ENCODE data around the gene OIP5. TPM values are rescaled to one million over a fixed set of nuclear protein-coding genes. Genes with fewer than 3 reads are reported as not detected.
A peak's percentile ranks its signal among the peaks of the same experiment; 100 is the strongest.
"Not testable (repeated sequence)": the region's sequence is repeated elsewhere in the genome, so short reads cannot be mapped to it uniquely, and the experiment has no call there.

OIP5 gene
- total RNA-seq, 4 donors from 2014 or later: 2.7 to 16.3 (median 7.3) TPM

DNA sequence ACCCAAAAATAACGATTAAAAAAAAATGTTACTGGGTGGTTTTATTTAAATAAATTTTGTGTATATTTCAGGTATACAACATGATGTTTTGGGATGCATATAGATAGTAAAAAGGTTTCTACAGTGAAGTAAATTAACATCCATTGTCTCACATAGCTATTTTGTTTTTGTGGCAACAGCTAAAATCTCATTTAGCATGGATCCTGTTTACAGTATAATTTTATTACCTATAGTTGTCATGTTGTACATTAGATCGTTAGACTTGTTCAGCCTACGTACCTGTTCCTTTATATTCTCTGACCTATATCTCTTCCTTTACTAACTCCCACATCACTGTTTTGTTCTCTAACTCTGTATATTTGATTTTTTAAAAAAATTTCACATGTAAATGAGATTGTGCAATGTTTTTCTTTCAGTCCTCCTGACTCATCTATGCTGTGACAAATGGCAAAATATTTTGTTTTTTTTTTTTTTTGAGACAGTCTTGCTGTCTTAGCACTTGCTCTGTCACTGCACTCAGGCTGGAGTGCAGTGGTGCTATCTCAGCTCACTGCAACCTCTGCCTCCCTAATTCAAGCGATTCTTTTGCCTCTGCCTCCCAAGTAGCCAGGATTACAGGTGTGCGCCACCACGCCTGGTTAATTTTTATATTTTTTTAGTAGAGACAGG, 45.6 kb downstream of the OIP5 start:
- H3K27me3 ChIP-seq: no peaks in the 10 kb centered on the region
- H3K4me3 ChIP-seq: no peak overlapping the region
- TF ChIP-seq, protein P1, sequence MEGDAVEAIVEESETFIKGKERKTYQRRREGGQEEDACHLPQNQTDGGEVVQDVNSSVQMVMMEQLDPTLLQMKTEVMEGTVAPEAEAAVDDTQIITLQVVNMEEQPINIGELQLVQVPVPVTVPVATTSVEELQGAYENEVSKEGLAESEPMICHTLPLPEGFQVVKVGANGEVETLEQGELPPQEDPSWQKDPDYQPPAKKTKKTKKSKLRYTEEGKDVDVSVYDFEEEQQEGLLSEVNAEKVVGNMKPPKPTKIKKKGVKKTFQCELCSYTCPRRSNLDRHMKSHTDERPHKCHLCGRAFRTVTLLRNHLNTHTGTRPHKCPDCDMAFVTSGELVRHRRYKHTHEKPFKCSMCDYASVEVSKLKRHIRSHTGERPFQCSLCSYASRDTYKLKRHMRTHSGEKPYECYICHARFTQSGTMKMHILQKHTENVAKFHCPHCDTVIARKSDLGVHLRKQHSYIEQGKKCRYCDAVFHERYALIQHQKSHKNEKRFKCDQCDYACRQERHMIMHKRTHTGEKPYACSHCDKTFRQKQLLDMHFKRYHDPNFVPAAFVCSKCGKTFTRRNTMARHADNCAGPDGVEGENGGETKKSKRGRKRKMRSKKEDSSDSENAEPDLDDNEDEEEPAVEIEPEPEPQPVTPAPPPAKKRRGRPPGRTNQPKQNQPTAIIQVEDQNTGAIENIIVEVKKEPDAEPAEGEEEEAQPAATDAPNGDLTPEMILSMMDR (IDR thresholded peaks at IDR 0.05): no peak
- TF ChIP-seq POLR2A (IDR thresholded peaks at IDR 0.05): no peak
- no peak for DNase-seq
- no peaks in the 10 kb centered on the region for H3K9me3 ChIP-seq
- peaks cover 5 to 51% (median 13%) of the 10 kb centered on the region in 3 donors for H3K4me1 ChIP-seq
- 93 to 96% methylated on average over 6 of the region's 6 CpGs for WGBS, 2 donors
- H3K27ac ChIP-seq: peak overlapping the region in 2 of 4 donors; percentile 5 to 36
- intact Hi-C loops (cut with DNase I): no loop called here
- peaks cover 0 to 65% (median 11%) of the 10 kb centered on the region in 3 donors for H3K36me3 ChIP-seq

DNA sequence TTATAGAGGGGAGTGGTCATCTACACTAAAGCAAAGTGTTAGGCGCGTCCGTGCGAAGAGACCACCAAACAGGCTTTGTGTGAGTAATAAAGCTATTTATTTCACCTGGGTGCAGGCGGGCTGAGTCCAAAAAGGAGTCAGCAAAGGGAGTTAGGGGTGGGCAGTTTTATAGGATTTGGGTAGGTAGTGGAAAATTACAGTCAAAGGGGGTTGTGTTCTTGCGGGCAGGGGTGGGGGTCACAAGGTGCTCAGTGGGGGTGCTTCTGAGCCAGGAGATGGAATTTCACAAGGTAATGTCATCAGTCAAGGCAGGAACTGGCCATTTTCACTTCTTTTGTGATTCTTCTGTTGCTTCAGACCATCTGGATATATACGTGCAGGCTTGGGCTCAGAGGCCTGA, 47.1 kb downstream of the OIP5 start:
- Histone ChIP-seq H3K27ac (peak overlapping the region; percentile 92 to 98 (median 94)), H3K27me3 (no peaks in the 10 kb centered on the region), H3K4me3 (peak overlapping the region; percentile 70 to 90 (median 76)), H3K4me1 (peaks cover 5 to 51% (median 13%) of the 10 kb centered on the region in 3 donors), H3K36me3 (peaks cover 0 to 55% (median 10%) of the 10 kb centered on the region in 3 donors), H3K9me3 (no peaks in the 10 kb centered on the region)
- intact Hi-C loops (cut with DNase I): no loop called here
- WGBS, 2 donors: 25 to 38% methylated on average over 5 to 7 of the region's 7 CpGs
- no peak for DNase-seq
- no peak for TF ChIP-seq POLR2A (IDR thresholded peaks at IDR 0.05)
- TF ChIP-seq, protein P1 (IDR thresholded peaks at IDR 0.05): no peak

DNA sequence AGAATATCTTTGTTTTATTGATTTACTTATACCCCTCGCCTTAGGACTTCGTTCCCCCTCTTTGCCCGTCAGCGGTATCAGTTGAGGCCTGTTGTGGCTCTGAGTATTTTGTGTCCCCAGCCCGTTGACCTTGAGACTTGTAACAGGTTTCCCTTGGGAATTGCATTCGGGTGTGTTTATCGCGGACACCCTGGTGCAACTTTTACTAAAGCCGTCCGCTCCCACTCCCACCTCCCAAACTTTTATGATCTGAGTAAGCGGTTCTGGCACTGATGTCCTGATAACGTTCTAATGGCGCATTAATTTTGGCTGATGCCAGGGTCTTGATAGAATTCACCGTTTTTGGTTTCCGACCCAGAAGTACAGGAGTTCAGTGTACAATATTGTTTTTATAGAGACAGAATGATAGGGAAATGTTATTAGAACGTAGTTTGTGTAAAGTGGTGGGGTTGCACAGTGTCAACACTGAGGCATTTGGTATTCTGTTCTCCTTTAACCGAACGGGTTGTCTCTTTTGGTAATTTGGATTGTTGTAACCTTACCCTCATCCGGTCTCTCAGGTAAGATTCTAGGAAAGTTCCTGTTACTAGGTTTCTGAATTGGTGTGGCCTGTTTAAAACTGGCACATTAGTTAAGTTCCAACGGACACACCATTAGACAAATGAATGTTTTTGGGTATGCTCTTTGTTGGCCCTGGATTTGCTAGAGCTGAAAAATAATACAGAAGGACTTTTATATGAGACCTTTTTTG, 47.8 kb downstream of the OIP5 start:
- Histone ChIP-seq H3K27ac (peak overlapping the region; percentile 92 to 98 (median 94)), H3K9me3 (no peaks in the 10 kb centered on the region), H3K27me3 (no peaks in the 10 kb centered on the region), H3K4me1 (peaks cover 5 to 51% (median 13%) of the 10 kb centered on the region in 3 donors), H3K4me3 (peak overlapping the region; percentile 70 to 90 (median 76)), H3K36me3 (peaks cover 0 to 55% (median 12%) of the 10 kb centered on the region in 3 donors)
- TF ChIP-seq POLR2A (IDR thresholded peaks at IDR 0.05): no peak
- TF ChIP-seq, protein P1 (IDR thresholded peaks at IDR 0.05): no peak
- no peak for DNase-seq
- intact Hi-C loops (cut with DNase I): no loop called here
- 0% methylated on average over 20 of the region's 20 CpGs for WGBS, 2 donors

DNA sequence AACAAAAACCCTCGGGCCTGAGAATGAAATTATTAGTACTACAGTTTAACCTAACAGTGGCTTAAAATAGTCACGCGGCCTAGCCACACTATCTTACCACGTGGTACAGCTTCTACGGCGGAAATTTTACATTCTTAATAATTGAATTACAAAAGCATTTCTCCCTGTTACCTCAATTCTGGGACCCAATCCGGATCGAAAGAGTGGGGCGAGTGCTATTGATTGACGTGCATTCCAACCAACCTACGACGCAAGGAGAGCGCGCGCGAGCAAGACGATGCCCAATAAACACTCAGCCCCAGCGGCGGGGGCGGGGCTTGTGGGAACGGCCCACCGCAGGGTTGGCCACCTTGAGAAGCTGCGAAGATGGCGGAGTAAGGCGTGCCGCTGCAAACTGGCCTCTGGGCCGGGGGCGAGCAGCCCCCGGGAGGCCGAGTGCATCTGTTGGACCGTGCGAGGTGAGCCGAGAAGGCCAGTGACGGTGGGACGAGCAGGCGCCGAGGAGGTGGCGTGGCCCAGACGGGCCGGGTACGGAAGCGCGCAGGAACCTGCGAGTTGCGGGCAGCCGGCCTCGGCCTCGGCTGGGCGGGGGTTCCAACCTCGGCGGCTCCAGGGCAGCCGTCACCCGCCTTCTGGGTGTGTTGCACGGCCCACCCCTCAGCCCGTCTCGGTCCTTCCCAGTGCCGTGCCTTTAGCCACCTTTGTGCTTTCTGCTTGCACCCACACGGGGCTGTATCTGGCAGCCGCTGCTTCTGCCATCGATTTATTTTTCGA, 48.6 kb downstream of the OIP5 start:
- Histone ChIP-seq H3K27me3 (no peaks in the 10 kb centered on the region), H3K36me3 (peaks cover 0 to 57% (median 20%) of the 10 kb centered on the region in 3 donors), H3K4me1 (peaks cover 5 to 50% (median 13%) of the 10 kb centered on the region in 3 donors), H3K9me3 (no peaks in the 10 kb centered on the region), H3K27ac (peak overlapping the region; percentile 92 to 98 (median 94)), H3K4me3 (peak overlapping the region; percentile 70 to 90 (median 76))
- WGBS, 2 donors: 1% methylated on average over 18 to 33 of the region's 61 CpGs
- TF ChIP-seq POLR2A (IDR thresholded peaks at IDR 0.05): peak in 3 of 4 donors; percentile 70 to 95 (median 81)
- TF ChIP-seq, protein P1 (IDR thresholded peaks at IDR 0.05): no peak
- peak; percentile 79 for DNase-seq
- intact Hi-C loops (cut with DNase I): no loop called here

DNA sequence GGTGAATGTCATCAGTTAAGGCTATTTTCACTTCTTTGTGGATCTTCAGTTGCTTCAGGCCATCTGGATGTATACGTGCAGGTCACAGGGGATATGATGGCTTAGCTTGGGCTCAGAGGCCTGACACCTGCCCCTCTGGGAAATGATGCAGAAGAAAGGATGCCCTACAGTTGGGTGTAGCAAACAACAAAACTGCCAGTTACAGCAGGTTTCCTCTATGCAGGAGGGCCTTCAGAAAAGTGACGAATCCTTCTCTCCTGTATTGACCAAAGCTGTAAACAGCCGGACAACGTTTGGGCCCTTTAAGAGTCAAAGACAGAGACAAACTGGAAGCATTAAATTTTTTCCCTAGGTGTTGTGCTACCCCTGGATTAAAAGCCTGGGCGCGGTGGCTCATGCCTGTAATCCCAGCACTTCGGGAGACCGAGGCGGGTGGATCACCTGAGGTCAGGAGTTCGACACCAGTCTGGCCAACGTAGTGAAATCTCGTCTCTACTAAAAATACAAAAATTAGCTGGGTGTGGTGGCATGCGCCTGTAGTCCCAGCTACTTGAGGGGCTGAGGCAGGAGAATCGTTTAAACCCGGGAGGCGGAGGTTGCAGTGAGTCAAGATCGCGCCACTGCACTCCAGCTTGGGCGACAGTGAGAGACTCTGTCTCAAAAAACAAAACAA, 49.3 kb downstream of the OIP5 start:
- Histone ChIP-seq H3K4me3 (peak overlapping the region; percentile 70 to 90 (median 76)), H3K27ac (peak overlapping the region; percentile 92 to 98 (median 94)), H3K36me3 (peaks cover 0 to 57% (median 21%) of the 10 kb centered on the region in 3 donors), H3K4me1 (peaks cover 5 to 43% (median 13%) of the 10 kb centered on the region in 3 donors)
- DNase-seq; H3K27me3 ChIP-seq; intact Hi-C loops (cut with DNase I); H3K9me3 ChIP-seq: not testable (repeated sequence)
- WGBS, 2 donors: 37 to 41% methylated on average over 19 of the region's 19 CpGs

DNA sequence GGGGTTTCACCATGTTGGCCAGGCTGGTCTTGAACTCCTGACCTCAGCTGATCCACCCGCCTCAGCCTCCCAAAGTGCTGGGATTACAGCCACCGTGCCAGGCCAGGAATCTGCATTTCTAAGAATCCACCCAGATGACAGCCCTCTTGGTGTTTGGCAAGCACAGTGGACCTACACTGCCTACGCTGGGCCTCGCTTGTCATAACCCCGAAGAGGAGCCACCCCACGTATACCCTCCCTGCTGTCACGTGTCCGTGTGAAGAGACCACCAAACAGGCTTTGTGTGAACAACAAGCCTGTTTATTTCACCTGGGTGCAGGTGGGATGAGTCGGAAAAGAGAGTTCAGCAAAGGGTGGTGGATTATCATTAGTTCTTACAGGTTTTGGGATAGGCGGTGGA, 50.0 kb downstream of the OIP5 start:
- H3K9me3 ChIP-seq; H3K27me3 ChIP-seq; H3K4me3 ChIP-seq; DNase-seq; intact Hi-C loops (cut with DNase I): not testable (repeated sequence)
- Histone ChIP-seq H3K36me3 (peaks cover 0 to 57% (median 14%) of the 10 kb centered on the region in 3 donors), H3K27ac (peak overlapping the region in 3 of 4 donors; percentile 41 to 94 (median 92)), H3K4me1 (peaks cover 5 to 36% (median 11%) of the 10 kb centered on the region in 3 donors)
- WGBS, 2 donors: 94 to 97% methylated on average over 6 to 8 of the region's 10 CpGs
